Tibial nerve (tissue), 4 donors: Measurements from ENCODE around the gene LTBP3. TPM values are rescaled to one million over a fixed set of nuclear protein-coding genes. Genes with fewer than 3 reads are reported as not detected.
A peak's percentile ranks its signal among the peaks of the same experiment; 100 is the strongest.

Experiments
- DNase-seq, 2 donors: peaks; one replicate each; pipeline ENCODE4 v3.0.0-alpha.2; 2019; ENCODE audit warnings: low spot score in 2 of 2
- H3K27ac ChIP-seq, 4 donors: fragments of 200-600 bp; sonication (generic) in 3 of 4; one replicate each; pipeline ENCODE4 v1.5.1; 2017 to 2019; ENCODE audit warnings: mild to moderate bottlenecking in 1 of 4
- H3K27me3 ChIP-seq, 2 donors: fragments of 200-600 bp; sonication (generic) in 1 of 2; one replicate each; pipeline versions ENCODE4 v1.5.1 to v1.6.0; 2017 to 2019
- H3K36me3 ChIP-seq, 3 donors: fragments of 200-600 bp; sonication (generic); one replicate each; pipeline ENCODE4 v1.5.1; 2018 to 2019
- H3K4me1 ChIP-seq, 4 donors: fragments of 200-600 bp; sonication (generic) in 3 of 4; one replicate each; pipeline ENCODE4 v1.5.1; 2017 to 2019
- H3K4me3 ChIP-seq, 4 donors: fragments of 200-600 bp; sonication (generic) in 3 of 4; one replicate each; pipeline ENCODE4 v1.5.1; 2017 to 2019; ENCODE audit warnings: mild to moderate bottlenecking in 1 of 4, moderate library complexity in 1 of 4
- H3K9me3 ChIP-seq, 4 donors: fragments of 200-600 bp; sonication (generic) in 3 of 4; one replicate each; pipeline ENCODE4 v1.5.1; 2017 to 2019
- CTCF ChIP-seq, 5 experiments: fragments of 200-600 bp in 3 of 5; fragments of 450-650 bp in 2 of 5; sonication (generic) in 3 of 5; IDR thresholded peaks; one replicate each; pipeline ENCODE4 v1.5.1; 2016 to 2019; ENCODE audit warnings: antibody characterized with exemption in 5 of 5, mild to moderate bottlenecking in 3 of 5, moderate library complexity in 2 of 5
- EP300 ChIP-seq, 2 donors: sonication (generic); formaldehyde crosslinking; IDR thresholded peaks; one replicate each; pipeline ENCODE4 v1.6.1; 2017; ENCODE audit warnings: antibody characterized with exemption in 2 of 2, mild to moderate bottlenecking in 1 of 2
- POLR2A ChIP-seq, 2 donors: fragments of 450-650 bp; IDR thresholded peaks; one replicate each; pipeline ENCODE4 v1.6.1; 2017; ENCODE audit warnings: antibody characterized with exemption in 2 of 2, mild to moderate bottlenecking in 2 of 2, moderate library complexity in 2 of 2
- WGBS, 2 donors: methylation state at CpG; one replicate each; pipeline ENCODE4 v1.1.5; 2018; 5-methylcytosine and 5-hydroxymethylcytosine counted together
- total RNA-seq, 4 donors: library from RNA; depleted of rRNA; stranded (reverse); fragments of >200 nt; gene quantifications; one replicate each; pipeline ENCODE4 v1.1.0, GENCODE V29; 2016

Gene LTBP3
- total RNA-seq, 4 donors from 2014 or later: 236 to 476 (median 386) TPM

GRCh38 chr11:65599216-65599954, 41.2 kb upstream of the LTBP3 start:
- 80 to 84% methylated on average over 41 to 43 of the region's 49 CpGs for WGBS, 2 donors
- Histone ChIP-seq H3K9me3 (no peaks in the 10 kb centered on the region), H3K36me3 (peaks cover 7 to 79% (median 20%) of the 10 kb centered on the region in 3 donors), H3K4me1 (peaks cover 0 to 16% (median 4%) of the 10 kb centered on the region in 4 donors), H3K4me3 (no peak overlapping the region), H3K27me3 (no peaks in the 10 kb centered on the region), H3K27ac (peak overlapping the region in 1 of 4 donors; percentile 16)
- TF ChIP-seq POLR2A (IDR thresholded peaks at IDR 0.05) (no peak), EP300 (IDR thresholded peaks at IDR 0.05) (no peak), CTCF (IDR thresholded peaks at IDR 0.05) (no peak)
- no peak for DNase-seq

GRCh38 chr11:65598258-65598699, 40.1 kb upstream of the LTBP3 start:
- DNase-seq: no peak
- Histone ChIP-seq H3K4me3 (no peak overlapping the region), H3K9me3 (no peaks in the 10 kb centered on the region), H3K27ac (no peak overlapping the region), H3K27me3 (no peaks in the 10 kb centered on the region), H3K36me3 (peaks cover 7 to 70% (median 18%) of the 10 kb centered on the region in 3 donors), H3K4me1 (peaks cover 0 to 27% (median 11%) of the 10 kb centered on the region in 4 donors)
- TF ChIP-seq CTCF (IDR thresholded peaks at IDR 0.05) (no peak), EP300 (IDR thresholded peaks at IDR 0.05) (no peak)
- WGBS, 2 donors: 82 to 84% methylated on average over 15 to 16 of the region's 16 CpGs

GRCh38 chr11:65596520-65596919, 38.4 kb upstream of the LTBP3 start:
- 66 to 72% methylated on average over 6 of the region's 6 CpGs for WGBS, 2 donors
- no peak overlapping the region for H3K4me3 ChIP-seq
- no peaks in the 10 kb centered on the region for H3K27me3 ChIP-seq
- H3K9me3 ChIP-seq: no peaks in the 10 kb centered on the region
- no peak for DNase-seq
- H3K4me1 ChIP-seq: peaks cover 0 to 40% (median 15%) of the 10 kb centered on the region in 4 donors
- peaks cover 7 to 64% (median 16%) of the 10 kb centered on the region in 3 donors for H3K36me3 ChIP-seq
- peak overlapping the region in 1 of 4 donors; percentile 69 for H3K27ac ChIP-seq
- TF ChIP-seq EP300 (IDR thresholded peaks at IDR 0.05) (no peak), CTCF (IDR thresholded peaks at IDR 0.05) (no peak), POLR2A (IDR thresholded peaks at IDR 0.05) (no peak)

- H3K4me3 ChIP-seq: no peak within 1 kb of the TSS
- TF ChIP-seq CTCF (IDR thresholded peaks at IDR 0.05) (no peak), EP300 (IDR thresholded peaks at IDR 0.05) (no peak), POLR2A (IDR thresholded peaks at IDR 0.05) (no peak)
- 51 to 68% methylated on average over 7 to 12 of the region's 12 CpGs for WGBS, 2 donors
- H3K9me3 ChIP-seq: no peaks in the 10 kb centered on the region
- H3K4me1 ChIP-seq: peaks cover 0 to 48% (median 15%) of the 10 kb centered on the region in 4 donors
- DNase-seq: no peak
- no peaks in the 10 kb centered on the region for H3K27me3 ChIP-seq
- H3K36me3 ChIP-seq: peaks cover 7 to 64% (median 16%) of the 10 kb centered on the region in 3 donors
- peak within 1 kb of the TSS in 3 of 4 donors; percentile 46 to 85 (median 69) for H3K27ac ChIP-seq
Measured at GRCh38 chr11:65595543-65596281, 37.6 kb upstream of the LTBP3 start, which contains the start of gene KCNK7. Gene KCNK7, minus strand, starts transcription at chr11:65595800. Its CDS starts 28 bp downstream, at chr11:65595772.
